GM12873 (cell line): ENCODE results near the gene ARFGAP2.

Experiments
- TF ChIP-seq, protein P1 (sequence below): IDR thresholded peaks from 2 replicates; pipeline ENCODE4 v1.5.1; 2012; ENCODE audit warnings: low read depth, mild to moderate bottlenecking, moderate library complexity, low read length, control low read depth; ENCODE audit not compliant: insufficient read depth; ENCODE audit errors: missing control alignments

The ARFGAP2 gene

GRCh38 chr11:47148903-47149531, 27.7 kb downstream of the ARFGAP2 start:
- TF ChIP-seq, protein P1, sequence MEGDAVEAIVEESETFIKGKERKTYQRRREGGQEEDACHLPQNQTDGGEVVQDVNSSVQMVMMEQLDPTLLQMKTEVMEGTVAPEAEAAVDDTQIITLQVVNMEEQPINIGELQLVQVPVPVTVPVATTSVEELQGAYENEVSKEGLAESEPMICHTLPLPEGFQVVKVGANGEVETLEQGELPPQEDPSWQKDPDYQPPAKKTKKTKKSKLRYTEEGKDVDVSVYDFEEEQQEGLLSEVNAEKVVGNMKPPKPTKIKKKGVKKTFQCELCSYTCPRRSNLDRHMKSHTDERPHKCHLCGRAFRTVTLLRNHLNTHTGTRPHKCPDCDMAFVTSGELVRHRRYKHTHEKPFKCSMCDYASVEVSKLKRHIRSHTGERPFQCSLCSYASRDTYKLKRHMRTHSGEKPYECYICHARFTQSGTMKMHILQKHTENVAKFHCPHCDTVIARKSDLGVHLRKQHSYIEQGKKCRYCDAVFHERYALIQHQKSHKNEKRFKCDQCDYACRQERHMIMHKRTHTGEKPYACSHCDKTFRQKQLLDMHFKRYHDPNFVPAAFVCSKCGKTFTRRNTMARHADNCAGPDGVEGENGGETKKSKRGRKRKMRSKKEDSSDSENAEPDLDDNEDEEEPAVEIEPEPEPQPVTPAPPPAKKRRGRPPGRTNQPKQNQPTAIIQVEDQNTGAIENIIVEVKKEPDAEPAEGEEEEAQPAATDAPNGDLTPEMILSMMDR = no peak

DNA sequence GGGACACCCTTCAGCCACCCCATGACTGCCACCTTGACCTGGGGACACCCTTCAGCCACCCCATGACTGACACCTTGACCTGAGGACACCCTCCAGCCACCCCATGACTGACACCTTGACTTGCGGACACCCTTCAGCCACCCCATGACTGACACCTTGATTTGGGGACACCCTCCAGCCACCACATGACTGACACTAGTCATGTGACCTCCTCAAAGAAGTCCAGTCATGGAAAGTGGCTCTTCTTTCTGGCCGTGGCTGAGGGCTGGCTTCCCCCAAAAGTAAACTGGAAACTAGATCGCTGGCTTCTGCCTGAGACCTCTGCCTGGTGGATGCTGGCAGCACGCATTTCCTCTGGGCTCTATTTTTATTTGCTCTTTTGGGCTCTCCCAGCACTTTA, 28.4 kb downstream of the ARFGAP2 start:
- TF ChIP-seq, protein P1 = no peak

DNA sequence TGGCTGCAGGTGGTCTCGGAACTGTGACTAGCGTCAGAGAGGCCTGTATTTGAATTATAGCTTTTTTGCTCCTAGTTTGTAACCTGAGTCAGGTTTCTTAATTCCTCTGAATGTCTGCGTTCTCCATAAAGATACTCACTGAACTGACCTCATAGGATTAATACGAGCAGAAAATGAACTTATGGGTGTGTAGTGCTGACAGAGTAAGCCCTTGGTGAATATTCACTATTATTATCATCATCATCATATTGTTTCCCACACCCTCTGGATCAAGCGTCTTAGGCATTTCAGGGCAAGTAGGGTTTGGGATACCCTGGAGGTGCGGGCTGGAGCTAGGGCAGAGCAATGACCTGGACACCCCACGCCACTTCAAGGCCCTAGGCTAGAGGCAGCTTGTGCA, 29.0 kb downstream of the ARFGAP2 start:
- TF ChIP-seq, protein P1 = no peak

DNA sequence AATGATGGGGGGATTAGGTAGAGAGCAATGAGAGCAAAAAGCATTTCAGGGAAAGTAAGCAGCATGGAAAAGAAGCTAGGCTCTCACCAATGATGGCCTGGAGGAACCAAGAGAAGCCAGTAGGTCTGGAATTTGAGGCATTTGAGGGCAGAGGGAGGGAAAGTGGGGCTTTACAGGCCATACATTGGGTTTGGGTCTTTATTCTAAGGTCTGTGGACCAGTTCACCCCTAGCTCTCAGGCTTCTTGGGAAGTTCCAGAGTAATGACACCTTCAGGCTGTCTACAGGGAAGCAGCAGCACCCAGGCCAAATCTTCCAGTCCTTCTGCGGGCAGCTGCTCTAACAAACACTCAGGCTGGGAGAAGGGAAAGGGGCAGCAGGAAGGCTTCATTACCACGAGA, 29.4 kb downstream of the ARFGAP2 start:
- TF ChIP-seq, protein P1 = no peak

GRCh38 chr11:47144541-47144940, 32.1 kb downstream of the ARFGAP2 start:
- TF ChIP-seq, protein P1 = no peak

- TF ChIP-seq, protein P1 = no peak
Observed at GRCh38 chr11:47143322-47143721, 33.4 kb downstream of the ARFGAP2 start.

DNA sequence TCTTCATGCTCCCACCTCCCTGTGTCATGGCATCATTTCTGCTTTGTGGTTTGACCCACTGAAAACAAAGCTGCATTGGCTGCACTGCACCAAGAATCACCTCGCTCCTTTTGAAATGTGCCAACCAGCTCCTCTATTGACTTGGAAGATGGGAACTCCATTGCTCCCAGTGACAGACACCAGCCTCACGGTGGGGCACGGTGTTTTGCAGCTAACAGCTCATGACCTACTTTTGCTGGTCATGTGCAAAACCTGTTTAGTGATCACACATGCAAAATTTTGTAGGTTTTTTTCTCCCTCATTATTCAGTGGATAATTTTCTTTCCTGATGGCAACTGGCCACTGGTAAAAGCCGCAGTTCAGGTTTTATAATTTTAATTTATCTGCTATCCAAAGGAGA, 36.8 kb downstream of the ARFGAP2 start:
- TF ChIP-seq, protein P1 = no peak

GRCh38 chr11:47137476-47137875, 39.2 kb downstream of the ARFGAP2 start:
- TF ChIP-seq, protein P1 = no peak
